Suprapubic skin (tissue), 4 donors: Measurements from ENCODE around the gene RNF114. TPM values are rescaled to one million over a fixed set of nuclear protein-coding genes. Genes with fewer than 3 reads are reported as not detected.
"Not testable (repeated sequence)": the region's sequence is repeated elsewhere in the genome, so short reads cannot be mapped to it uniquely, and the experiment has no call there.

ENCODE experiments used
- DNase-seq, 2 donors: peaks; one replicate each; pipeline ENCODE4 v3.0.0-alpha.2; 2019; ENCODE audit warnings: low spot score in 2 of 2
- H3K27ac ChIP-seq: fragments of 200-600 bp; sonication (generic); one replicate; pipeline ENCODE4 v1.5.1; 2019
- H3K27me3 ChIP-seq: fragments of 200-600 bp; sonication (generic); one replicate; pipeline ENCODE4 v1.5.1; 2019
- H3K36me3 ChIP-seq: fragments of 200-600 bp; sonication (generic); one replicate; pipeline ENCODE4 v1.5.1; 2019
- H3K4me1 ChIP-seq: fragments of 200-600 bp; sonication (generic); one replicate; pipeline ENCODE4 v1.5.1; 2019
- H3K4me3 ChIP-seq: fragments of 200-600 bp; sonication (generic); one replicate; pipeline ENCODE4 v1.5.1; 2019; ENCODE audit warnings: mild to moderate bottlenecking
- H3K9me3 ChIP-seq: fragments of 200-600 bp; sonication (generic); one replicate; pipeline ENCODE4 v1.5.1; 2019
- EP300 ChIP-seq: sonication (generic); formaldehyde crosslinking; IDR thresholded peaks from one replicate; pipeline ENCODE4 v1.6.1; 2017; ENCODE audit warnings: antibody characterized with exemption
- POLR2A ChIP-seq, 2 donors: fragments of 450-650 bp; IDR thresholded peaks; one replicate each; pipeline ENCODE4 v1.6.1; 2017; ENCODE audit warnings: antibody characterized with exemption in 2 of 2, mild to moderate bottlenecking in 2 of 2, moderate library complexity in 2 of 2
- POLR2AphosphoS5 ChIP-seq, 3 donors: sonication (generic); formaldehyde crosslinking; IDR thresholded peaks; one replicate each; pipeline ENCODE4 v1.6.1; 2017; ENCODE audit warnings: antibody characterized with exemption in 3 of 3
- WGBS: methylation state at CpG from one replicate; pipeline ENCODE4 v1.1.5; 2018; 5-methylcytosine and 5-hydroxymethylcytosine counted together
- total RNA-seq, 4 donors: library from RNA; depleted of rRNA; stranded (reverse); fragments of >200 nt; gene quantifications; one replicate each; pipeline ENCODE4 v1.1.0, GENCODE V29; 2016
- TF ChIP-seq, protein P1 (sequence below), 2 donors: fragments of 200-600 bp in 1 of 2; fragments of 450-650 bp in 1 of 2; sonication (generic) in 1 of 2; IDR thresholded peaks; one replicate each; pipeline ENCODE4 v1.5.1; 2016 to 2019; ENCODE audit warnings: antibody characterized with exemption in 2 of 2, mild to moderate bottlenecking in 1 of 2, moderate library complexity in 1 of 2

Gene RNF114
- total RNA-seq, 4 donors from 2014 or later: 134 to 150 (median 138) TPM

DNA sequence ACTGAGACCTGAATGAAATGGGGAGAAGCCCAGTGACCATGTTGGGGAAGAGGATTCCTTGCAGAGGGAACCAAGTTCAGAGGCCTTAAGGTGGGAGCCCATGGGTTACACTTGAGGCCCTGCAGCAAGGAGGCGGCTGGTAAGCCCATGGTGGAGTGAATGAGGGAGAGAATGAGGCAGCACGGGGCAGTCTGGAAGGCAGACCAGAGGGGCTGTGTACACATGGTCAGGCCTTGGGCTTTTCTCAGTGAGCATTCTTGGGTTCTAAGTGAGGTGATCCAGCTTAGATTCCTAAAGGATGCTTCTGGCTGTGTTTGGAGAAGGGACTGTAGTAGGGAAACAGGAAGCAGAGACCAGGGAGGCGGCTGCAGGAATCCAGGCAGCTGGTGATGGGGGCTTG, 19.0 kb downstream of the RNF114 start:
- Histone ChIP-seq H3K4me1 (no peaks in the 10 kb centered on the region), H3K27ac (no peak overlapping the region), H3K36me3 (peaks cover 75% of the 10 kb centered on the region), H3K4me3 (no peak overlapping the region), H3K27me3 (no peaks in the 10 kb centered on the region), H3K9me3 (no peaks in the 10 kb centered on the region)
- TF ChIP-seq EP300 (no peak), POLR2AphosphoS5 (IDR thresholded peaks at IDR 0.05) (no peak), POLR2A (IDR thresholded peaks at IDR 0.05) (no peak)
- TF ChIP-seq, protein P1, sequence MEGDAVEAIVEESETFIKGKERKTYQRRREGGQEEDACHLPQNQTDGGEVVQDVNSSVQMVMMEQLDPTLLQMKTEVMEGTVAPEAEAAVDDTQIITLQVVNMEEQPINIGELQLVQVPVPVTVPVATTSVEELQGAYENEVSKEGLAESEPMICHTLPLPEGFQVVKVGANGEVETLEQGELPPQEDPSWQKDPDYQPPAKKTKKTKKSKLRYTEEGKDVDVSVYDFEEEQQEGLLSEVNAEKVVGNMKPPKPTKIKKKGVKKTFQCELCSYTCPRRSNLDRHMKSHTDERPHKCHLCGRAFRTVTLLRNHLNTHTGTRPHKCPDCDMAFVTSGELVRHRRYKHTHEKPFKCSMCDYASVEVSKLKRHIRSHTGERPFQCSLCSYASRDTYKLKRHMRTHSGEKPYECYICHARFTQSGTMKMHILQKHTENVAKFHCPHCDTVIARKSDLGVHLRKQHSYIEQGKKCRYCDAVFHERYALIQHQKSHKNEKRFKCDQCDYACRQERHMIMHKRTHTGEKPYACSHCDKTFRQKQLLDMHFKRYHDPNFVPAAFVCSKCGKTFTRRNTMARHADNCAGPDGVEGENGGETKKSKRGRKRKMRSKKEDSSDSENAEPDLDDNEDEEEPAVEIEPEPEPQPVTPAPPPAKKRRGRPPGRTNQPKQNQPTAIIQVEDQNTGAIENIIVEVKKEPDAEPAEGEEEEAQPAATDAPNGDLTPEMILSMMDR (IDR thresholded peaks at IDR 0.05): no peak
- DNase-seq: no peak
- 88% methylated on average over 3 of the region's 3 CpGs for WGBS

DNA sequence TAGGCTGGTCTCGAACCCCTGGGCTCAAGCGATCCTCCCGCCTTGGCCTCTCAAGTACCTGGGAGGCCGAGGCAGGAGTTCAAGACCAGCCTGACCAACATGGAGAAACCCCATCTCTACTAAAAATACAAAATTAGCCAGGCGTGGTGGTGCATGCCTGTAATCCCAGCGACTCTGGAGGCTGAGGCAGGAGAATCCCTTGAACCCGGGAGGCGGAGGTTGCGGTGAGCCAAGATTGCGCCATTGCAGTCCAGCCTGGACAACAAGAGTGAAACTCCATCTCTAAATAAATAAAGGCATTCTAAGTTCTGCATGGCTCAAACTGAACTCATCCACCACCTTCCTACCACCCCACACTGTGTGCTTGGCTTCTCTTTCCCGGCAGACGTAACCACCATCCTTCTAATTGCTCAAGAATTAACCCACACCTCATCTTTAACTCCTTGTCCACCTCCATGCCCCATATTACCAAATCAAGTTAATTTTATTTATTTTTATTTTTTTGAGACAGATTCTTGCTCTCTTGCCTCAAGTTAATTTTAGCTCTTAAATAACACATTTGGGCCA, 19.7 kb downstream of the RNF114 start:
- H3K36me3 ChIP-seq: peaks cover 68% of the 10 kb centered on the region
- H3K9me3 ChIP-seq, H3K4me3 ChIP-seq, H3K4me1 ChIP-seq, DNase-seq, H3K27me3 ChIP-seq, H3K27ac ChIP-seq: not testable (repeated sequence)
- WGBS: 89% methylated on average over 12 of the region's 12 CpGs

DNA sequence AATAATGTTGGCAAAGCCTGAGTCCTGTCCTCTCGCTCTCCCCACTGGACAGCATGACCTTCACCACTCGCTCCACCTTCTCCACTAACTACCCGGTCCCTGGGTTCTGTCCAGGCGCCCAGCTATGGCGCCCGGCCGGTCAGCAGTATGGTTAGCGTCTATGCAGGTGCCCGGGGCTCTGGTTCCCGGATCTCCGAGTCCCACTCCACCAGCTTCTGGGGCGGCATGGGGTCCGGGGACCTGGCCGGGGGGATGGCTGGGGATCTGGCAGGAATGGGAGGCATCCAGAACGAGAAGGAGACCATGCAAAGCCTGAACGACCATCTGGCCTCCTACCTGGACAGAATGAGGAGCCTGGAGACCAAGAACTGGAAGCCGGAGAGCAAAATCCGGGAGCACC, 20.5 kb downstream of the RNF114 start:
- Histone ChIP-seq H3K4me3 (no peak overlapping the region), H3K27me3 (no peaks in the 10 kb centered on the region), H3K9me3 (no peaks in the 10 kb centered on the region), H3K27ac (no peak overlapping the region), H3K4me1 (no peaks in the 10 kb centered on the region), H3K36me3 (peaks cover 62% of the 10 kb centered on the region)
- WGBS: 95% methylated on average over 18 of the region's 18 CpGs
- no peak for TF ChIP-seq POLR2A (IDR thresholded peaks at IDR 0.05)
- TF ChIP-seq, protein P1 (IDR thresholded peaks at IDR 0.05): no peak
- no peak for DNase-seq

DNA sequence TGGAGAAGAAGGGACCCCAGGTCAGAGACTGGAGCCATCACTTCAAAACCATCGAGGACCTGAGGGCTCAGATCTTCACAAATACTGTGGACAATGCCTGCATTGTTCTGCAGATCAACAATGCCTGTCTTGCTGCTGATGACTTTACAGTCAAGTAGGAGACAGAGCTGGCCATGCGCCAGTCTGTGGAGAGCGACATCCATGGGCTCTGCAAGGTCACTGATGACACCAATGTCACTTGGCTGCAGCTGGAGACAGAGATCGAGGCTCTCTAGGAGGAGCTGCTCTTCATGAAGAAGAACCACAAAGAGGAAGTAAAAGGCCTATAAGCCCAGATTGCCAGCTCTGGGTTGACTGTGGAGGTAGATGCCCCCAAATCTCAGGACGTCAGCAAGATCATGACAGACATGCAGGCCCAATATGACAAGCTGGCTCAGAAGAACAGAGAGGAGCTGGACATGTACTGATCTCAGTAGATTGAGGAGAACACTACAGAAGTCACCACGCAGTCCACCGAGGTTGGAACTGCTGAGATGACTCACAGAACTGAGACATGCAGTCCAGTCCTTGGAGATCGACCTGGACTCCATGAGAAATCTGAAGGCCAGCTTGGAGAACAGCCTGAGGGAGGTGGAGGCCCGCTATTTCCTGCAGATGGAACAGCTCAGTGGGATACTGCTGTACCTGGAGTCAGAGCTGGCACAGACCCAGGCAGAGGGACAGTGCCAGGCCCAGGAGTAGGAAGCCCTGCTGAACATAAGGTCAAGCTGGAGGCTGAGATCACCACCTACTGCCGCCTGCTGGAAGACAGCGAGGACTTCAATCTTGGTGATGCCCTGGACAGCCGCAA, 21.1 kb downstream of the RNF114 start:
- H3K27ac ChIP-seq, H3K4me3 ChIP-seq, H3K4me1 ChIP-seq, H3K27me3 ChIP-seq, DNase-seq, H3K9me3 ChIP-seq: not testable (repeated sequence)
- WGBS: 87% methylated on average over 11 of the region's 12 CpGs
- peaks cover 55% of the 10 kb centered on the region for H3K36me3 ChIP-seq

DNA sequence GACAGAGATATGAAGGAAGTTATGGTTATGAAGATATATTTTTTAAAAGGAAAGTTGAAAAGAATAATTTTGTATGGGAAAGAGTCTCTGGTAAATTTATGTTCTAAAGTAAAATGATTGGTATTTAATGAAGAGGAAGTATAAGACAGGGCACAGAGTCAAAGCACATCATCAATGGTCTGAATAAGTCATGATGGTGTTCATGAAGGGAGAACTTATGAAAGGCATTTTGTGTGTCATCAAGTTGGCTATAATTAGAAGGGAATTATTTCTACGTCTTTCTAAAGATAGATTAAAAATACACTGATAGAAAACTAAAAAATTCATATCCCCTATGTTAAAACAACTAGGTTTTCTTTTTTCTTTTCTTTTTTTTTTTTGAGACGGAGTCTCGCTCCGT, 25.2 kb downstream of the RNF114 start:
- Histone ChIP-seq H3K9me3 (no peaks in the 10 kb centered on the region), H3K27me3 (no peaks in the 10 kb centered on the region), H3K4me3 (no peak overlapping the region), H3K27ac (no peak overlapping the region), H3K4me1 (no peaks in the 10 kb centered on the region), H3K36me3 (peaks cover 14% of the 10 kb centered on the region)
- TF ChIP-seq, protein P1 (IDR thresholded peaks at IDR 0.05): no peak
- TF ChIP-seq EP300 (no peak), POLR2AphosphoS5 (IDR thresholded peaks at IDR 0.05) (no peak), POLR2A (IDR thresholded peaks at IDR 0.05) (no peak)
- 84% methylated on average over 4 of the region's 4 CpGs for WGBS
- no peak for DNase-seq

DNA sequence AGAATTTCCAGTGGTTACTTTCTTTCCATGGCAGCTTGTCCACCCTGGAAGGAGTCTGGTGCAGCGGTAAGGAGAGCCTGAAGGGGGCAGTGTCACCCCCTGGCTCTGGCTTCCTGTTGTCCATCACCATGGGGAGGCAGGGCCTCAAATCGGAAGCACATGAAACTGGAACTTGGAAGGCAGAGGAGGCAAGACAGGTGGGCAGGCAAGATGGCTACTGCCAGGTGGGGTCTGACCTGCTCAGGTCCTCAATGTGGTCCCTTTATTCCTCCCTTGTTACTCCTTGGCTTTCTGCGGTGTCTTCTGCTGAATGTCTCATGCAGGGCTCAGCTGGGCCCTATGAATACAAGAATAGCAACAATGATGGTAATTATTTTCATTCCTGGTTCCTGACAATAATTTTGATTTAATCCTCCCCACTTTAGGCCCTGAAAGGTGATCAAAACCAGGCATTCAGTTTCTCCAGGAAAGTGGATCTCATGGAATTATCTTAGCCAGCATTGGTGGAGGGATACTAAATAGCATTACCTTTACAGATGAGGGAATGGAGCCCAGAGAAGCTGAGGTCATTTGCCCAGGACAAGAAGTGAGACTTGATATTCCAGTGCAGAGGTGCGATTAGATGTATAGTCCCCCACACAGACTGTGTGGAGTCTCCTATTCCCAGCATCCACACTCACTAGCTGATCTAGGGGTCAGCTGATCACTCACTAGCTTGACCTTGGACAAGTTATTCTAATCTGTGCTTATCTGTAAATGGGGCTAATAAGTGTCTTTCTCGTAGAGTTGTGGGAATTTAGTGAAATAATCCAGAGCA, 29.0 kb downstream of the RNF114 start:
- DNase-seq: no peak
- H3K4me3 ChIP-seq: no peak overlapping the region
- no peak overlapping the region for H3K27ac ChIP-seq
- H3K27me3 ChIP-seq: no peaks in the 10 kb centered on the region
- TF ChIP-seq POLR2A (IDR thresholded peaks at IDR 0.05): no peak
- TF ChIP-seq, protein P1 (IDR thresholded peaks at IDR 0.05): peak in 1 of 2 donors; percentile 37
- no peaks in the 10 kb centered on the region for H3K4me1 ChIP-seq
- no peaks in the 10 kb centered on the region for H3K9me3 ChIP-seq
- no peaks in the 10 kb centered on the region for H3K36me3 ChIP-seq
- 58% methylated on average over 5 of the region's 5 CpGs for WGBS
